ENCODE measurements around the gene CFAP45.

Gene CFAP45

DNA sequence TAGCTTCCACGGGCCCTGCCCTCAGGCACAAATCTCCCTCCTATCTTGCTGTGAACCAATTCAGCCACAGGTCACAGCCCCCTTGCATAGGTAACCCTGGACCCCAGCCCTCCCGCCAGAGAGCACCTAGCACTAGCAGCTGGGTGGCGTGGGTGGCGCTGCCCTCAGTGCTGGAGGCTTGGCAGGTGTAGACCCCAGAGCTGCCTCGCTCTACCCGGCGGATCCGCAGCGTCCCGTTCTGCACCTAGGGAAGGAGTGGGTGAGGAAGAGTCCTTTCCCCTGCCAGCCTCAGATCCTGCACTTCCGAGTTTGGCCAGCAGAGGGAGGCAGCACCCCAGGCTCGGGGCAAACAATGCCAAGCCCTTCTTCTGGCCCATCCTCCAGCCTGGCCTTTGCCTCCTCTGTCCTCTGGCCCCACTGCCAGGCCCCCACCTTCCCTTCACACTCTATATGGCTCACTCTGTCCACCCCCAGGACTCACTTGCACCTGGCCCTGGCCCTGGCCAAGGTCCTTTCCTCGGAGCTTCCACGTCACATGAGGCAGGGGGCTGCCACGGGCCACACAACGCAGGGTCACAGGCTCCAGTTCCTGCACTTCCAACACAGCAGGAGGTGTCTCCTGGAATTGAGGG lies 36.4 kb upstream of the CFAP45 start:
- peak; percentile 45 for DNase-seq

DNA sequence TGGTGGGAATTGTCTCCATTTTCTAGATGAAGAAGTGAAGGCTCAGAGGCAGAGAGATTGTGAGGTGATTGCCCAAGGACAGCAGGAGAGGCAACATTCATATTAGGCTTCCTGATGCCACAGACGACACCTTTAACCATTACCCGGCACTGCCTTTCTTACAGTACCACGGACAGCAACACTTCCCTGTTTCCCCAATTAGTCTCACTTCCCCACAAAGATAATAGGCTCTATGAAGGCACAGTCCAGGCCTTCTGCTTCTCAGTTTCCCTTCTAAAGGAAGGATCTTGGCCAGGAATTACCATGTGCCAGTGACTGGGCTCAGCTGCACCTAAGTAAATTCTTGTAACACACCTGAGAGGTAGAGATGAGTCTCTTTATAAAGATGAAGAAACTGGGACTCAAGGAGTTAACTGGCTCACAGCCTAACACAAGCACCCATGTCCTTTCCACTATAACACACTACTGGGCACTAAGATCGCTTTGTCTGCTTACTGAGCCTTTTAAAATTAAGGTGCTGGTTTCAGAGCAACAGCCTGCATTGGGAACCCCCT lies 35.8 kb upstream of the CFAP45 start:
- no peak for DNase-seq

DNA sequence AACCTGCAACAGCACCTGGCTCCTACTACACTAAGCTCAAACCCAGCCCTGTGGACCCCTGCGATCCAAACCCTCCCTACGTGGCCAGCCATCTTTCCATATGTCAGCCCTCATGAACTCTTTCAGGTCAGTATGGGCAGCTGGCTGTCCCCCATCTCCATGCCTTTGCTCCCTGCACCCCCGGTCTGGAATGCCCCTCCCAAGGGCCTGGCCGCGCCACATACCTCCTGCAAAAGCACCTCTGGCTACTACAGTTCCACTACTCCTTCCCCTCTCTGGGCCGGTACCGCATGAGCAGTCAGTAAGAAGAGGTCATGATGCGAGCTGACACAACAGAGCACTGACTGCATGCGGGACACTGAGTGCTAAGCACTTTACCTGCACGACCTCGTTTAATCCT lies 35.3 kb upstream of the CFAP45 start:
- no peak for DNase-seq

DNA sequence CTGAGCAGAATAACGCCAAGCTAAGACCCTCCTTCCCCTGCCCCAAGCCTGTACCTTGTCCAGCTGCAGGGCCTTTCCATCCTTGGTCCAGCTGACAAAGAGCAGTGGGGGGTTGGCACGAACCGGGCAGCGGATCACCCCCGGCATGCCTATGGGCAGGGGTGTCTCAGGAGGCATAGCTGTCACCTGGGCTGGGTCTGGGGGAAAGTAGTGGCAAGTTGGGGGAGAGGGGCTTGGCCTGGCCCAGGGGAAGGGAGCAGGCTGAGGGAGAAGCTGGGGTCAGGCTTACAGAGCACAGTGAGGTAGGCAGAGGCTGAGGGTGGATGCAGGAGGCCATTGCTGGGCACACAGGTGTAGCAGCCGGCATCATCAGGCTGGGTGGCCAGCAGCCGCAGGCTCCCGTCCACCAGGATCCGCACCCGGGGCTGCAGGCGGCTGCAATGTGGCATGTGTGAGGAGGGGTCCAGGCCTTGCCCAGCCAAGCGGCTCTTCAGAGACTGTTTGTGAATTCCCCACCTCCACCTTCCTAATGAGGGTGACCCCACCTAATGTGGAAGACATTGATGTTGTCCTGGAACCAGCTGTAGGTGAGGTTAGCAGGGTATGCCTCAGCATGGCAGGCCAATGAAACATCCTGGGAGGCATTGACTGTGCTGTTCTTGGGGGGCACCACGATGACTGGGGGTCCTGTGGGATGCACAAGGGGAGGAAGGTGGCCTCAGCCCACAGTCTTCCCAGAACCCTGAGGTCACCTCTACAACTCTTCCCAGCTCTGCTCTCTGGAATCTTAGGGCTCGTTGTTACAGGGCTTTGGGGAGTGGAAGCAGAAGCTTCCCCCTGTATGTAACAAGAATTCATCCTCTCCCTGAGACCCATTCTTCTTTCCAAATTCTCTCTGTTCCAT lies 34.4 kb upstream of the CFAP45 start:
- no peak for DNase-seq

DNA sequence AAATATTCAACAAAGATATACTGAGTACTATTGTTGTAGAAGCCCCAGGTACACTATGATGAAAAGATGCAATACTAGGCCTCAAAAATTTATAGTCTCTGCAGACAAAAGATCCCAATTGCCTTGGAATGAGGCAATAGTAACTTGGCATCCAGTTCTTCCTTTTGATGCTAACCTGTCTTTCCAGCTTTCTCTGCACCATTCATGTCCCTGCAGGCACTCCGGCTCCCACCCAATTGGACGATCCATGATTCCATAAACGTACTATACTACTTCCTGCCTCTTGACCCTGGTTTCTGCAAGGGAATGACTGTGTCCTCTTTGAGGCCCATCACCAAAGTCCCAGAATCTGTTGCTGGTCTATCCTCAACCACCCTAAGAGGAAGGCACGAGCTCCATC lies 33.4 kb upstream of the CFAP45 start:
- no peak for DNase-seq

DNA sequence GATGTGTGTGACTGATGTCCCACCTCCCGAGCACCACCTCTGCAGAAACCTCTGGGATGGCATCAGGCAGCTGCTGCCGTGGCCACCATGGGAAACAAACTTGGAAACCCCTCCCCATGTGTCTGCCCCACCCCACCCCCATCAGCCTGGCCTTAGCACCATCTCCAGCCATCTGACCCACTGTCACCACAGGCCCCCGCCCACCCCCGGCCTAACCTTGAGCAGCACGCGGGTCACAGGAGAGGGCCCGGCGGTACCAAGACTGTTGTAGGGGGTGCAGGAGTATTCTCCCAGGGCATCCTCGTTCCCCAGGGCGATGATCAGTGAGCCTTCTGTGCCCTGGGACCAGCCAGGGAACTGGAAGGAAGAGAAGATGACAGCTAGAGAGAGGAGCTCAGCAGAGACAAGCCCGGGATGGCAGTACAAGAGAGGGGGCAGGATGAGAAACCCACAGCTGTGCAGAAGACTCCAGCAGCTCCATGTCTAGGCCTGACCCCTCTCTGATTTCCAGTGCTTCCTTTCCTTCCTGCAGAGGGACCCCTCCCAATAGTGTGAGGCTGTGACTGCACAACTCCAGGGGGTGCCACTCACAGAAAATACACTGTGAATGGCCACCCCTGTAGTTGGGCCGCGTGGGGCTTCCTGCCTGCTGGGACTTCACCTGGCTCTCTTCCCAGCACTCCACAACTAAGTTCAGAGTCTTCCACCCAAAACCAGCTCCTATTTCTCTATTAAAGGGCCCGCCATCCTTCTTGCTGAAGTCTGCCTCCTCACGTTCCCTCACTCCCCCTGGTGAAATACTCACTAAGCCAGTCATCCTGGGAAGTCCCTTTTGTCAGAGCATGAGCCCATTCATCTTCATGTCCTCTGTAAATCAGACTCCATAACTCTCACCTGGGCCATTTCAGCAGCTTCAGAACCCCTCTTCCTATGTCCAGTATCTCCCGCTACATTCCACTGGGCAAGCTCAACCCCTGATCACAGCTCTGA lies 32.6 kb upstream of the CFAP45 start:
- DNase-seq, result no peak

DNA sequence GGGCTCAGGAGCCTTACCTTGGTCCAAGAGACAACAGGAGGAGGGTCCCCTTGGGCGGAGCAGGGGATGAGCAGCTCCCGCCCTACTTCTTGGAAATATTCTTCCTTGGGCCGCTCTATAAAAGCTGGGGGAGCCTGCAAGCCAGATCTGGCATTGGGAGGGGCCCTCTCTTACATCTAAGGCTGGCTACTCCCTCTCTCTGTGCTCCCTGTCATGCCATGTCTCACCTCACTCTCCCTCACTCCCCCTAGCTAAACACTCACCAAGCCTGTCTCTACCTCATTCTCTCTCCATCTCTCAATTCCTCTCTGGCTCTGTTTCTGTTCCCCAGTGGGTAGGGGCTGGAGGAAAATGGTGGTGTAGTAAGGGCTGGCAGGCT lies 31.8 kb upstream of the CFAP45 start:
- DNase-seq, result no peak

DNA sequence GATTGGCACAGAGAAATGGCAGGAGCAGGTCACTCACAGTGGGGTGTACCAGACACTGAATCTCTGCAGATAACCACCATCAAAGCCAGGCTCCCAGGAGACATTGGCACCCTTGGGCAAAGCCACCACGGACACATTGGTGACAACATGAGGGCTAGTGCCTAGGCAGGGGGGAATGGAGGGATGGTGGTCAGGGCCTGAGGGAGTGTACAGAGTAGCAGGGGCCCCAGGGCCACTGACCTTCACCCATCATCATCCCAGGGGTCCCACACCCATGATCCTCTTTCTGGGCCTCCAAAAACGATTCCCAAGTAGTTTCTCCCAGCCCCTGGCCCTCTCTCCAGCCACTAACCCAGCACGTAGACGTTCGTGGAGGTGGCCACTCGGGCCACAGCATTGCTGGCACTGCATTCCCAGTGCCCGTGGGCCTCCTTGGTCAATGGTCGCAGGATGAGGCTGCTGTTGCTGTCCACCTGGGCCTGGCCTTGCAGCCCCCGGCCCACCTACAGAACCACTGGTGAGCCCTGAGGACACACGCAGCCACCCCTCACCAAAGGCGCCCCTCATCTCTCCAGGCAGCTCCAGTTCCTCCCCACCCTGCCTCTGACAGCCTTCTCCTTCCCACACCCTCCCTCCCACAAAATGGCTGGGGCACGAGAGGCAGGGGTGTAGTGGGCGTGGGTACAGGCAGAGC lies 31.3 kb upstream of the CFAP45 start:
- DNase-seq, result no peak

DNA sequence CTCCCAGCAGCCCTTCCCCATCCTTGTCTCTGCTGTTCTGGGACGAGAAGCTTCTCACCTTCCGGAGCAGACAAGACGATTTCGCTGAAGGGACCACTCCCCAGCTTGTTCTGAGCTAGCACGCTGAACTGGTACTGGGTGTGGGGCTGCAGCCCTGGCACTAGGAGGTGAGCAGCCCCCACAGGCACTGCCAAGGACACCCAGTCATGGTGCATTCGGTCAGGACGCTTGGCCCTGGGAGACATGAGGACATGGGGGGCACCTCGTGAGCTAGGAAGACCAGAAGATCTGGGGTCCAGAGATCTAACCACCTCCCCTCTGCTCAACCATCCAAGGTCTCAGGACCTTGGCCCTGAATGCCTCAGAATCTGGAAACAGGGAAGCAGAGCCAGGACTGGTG lies 30.7 kb upstream of the CFAP45 start:
- DNase-seq, result no peak

DNA sequence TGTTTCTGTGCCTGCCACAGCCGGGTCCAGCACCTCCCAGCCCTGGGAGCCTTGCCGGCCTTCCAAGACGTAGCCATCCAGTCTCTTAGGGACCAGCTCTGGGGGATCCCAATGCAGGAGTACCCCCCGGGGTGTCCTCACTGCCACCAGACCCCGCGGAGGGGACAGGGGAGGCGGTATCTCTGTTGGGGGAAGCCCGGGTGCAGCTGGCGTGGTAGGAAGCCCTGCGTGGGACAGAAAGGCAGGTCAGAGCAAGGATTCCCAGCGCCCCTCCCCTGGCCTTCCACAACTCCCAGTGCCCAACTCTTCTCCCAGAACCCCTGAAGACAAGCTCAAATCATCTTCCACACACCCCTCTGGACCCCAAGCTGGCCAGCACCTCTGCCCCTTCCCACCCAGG lies 30.3 kb upstream of the CFAP45 start:
- DNase-seq, result no peak

DNA sequence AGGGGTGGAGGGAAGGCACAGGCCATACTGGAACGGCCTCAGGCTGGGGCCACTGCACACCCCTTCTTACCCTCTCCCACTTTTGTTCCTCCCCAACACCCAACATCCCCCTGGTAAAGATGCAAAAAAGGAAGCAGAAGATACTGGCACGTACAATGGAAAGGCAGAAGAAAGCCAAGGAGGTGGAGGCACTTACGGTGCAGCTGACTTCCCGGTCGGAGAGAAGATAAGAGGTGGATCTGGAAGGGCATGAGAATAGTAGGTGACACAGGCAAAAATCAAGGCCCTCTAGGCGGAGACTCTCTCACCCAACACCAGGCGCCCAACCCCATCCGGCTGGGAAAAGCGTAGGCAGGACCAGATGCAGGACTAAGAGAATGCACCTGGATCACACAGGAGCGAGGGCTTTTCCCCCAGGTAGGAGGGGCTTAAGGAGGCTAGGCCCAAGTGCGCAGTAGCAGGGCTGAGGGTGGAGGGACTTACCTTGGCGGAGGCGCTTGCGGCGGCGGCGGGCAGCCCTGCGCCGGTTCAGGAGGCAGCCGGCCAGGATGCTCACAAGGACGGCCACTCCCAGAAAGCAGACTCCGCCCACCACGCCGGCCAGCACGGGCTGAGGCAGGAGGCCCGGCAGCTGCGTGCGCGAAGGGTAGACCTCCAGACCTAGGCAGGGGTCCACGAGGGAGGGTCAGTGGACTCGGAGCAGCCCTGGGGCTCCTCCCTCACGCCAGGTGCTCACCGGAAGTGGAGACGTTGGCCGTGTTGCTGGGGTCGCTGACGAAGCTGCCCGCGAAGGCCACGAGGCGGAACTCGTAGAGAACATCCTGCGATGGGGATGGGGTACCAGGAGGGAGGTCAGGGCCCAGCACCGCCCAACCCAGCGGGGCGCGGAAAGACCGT lies 29.4 kb upstream of the CFAP45 start:
- DNase-seq, result no peak

DNA sequence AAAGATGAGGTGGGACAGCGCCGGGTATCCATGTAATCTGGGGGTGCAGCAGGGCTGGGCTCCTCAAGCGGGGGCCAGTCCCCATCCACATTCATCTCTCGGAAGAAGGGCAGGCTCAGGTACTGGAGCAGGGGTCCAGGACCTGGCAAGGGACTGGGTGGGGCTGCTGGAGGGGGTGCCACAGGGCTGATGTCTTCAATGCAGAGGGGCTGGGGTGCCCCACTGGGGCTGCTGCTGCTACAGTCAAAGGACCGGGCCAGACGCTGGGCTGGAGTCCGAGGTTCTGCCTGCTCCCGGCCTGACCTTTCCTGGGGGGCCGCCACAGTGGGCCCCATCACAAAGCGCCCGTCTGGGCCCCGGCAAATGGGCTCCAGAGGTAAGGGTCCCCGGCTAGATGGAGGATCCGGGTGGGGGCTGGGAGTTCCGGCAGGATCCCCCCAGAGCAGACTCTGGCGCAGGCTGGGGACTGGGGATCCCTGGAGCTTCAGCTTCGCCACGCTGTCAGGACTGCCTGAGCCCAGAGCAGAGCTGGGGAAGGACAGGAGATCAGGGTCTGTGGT lies 28.6 kb upstream of the CFAP45 start:
- DNase-seq, result no peak

DNA sequence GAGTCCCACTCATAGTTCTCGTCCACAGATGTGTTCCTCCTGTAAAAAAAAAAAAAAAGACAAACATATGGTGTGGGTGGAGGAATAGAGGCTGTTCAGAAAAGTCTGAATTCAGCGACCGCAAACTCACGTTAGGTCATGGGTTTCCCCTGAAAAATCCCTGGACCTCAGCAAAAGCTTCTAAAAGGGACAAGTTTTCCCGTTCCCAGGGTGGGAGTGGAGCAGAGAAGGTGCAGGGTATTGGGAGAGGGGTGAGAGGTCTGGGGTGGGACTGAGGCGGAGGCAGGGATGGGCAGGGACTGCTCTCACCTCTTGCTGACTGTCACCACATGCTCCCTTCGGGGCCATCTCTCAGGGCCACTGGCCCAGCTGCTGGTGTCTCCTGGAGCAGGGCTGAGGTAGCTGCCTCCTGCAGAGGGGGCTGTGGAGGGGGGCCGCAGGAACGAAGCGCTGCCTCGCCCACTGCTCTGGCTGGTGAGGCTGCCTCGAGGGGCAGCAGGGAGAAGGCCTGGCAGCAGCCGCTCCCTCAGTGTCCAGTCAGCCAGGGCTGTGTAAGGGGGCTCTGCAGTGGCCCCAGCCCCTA lies 28.0 kb upstream of the CFAP45 start:
- no peak for DNase-seq

DNA sequence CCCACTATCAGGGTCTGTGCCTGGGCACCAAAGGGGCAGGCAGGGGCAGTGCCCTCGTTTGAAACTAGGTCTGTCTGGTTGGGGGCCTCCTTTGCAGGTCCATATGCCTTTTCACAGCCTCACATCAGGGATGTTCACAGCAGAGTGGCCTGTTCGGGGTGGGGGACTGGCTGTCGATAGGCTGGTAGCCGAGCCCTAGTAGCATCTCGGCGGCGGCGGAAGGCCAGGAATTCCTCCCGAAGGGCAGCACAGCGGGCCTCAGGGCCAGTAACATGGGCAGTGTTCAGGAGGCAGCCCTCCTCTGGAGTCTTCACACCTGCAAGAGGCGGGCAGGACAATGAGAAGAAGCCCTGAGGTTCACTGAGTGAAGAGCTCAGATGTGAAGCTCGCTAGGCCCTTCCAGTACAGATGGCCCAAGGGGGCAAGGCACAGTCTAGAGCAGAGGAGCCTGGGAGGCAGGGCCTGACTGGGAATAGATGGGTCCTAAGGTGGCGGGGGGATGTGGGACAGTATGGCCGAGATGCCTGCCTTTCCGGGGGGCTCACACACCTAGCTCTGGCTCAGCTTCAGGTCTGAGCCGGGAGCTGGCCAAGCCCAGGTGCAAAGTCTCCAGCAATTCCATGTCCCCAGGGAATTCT lies 27.4 kb upstream of the CFAP45 start:
- no peak for DNase-seq

DNA sequence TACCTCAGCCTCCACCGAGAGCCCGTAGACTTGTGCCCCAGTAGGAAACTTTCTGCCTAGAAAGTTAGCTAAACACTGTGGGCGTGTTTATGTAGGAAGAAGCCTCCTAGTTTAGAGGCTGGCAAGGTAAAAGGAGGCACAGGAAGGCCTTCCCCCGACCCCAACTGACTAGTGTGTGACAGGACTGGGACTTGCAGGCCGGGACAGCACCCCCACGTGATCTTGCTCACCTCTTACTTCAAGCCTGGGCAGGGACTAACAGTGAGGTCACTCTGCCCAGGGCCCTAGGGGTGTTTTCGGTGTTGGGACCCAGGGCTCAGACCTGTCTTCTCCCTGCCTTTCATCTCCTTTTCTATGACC lies 25.7 kb upstream of the CFAP45 start:
- DNase-seq, result no peak

DNA sequence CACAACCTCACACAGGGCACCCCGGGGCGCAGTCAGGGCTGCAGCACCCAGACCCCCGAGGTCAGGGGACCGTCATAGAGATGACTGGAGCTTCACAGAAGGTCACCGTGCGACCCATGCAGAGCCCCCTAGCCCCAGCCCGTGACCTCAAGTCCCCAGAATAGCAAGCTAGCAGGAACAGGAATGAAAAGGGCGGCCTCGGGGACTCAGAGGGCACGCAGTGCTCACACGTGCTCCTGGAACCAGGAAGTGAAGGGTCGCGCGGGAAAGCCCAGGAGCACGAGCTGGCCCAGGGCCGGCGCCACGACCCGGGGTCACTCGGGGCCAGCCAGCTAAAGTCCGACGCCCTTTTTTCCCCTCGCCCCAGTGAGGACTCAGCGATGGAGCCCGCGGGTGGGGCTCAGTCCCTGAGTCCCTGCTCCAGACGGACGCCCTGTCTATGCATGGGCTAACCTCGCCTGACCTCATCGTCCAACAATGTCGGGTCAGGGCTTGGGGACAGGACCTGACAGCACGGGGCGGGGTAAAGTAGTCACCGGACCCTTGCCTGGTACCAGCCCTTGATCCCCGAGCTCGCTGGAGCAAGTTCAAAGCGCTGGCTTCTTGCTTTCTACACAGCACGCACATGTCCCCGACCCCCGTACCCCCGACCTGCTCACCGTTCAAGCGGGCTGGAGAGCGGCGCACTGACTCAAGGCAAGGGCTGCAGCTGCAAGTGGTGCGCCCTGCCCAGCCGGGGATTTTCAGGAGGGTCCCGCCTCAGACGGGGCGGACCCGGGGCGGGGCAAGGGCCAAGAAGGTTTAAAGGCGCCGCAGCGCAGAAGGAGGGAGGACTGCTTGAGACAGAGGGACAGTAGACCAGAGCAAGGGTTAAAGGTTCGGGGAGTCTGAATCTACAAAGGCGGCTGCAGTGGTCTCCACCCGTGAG lies 25.1 kb upstream of the CFAP45 start, which contains the start of gene TAGLN2:
TSS of gene TAGLN2 (minus strand) at position 717 of the 928 bp plus-strand sequence. CDS start 4,998 bp downstream, outside the sequence.
- DNase-seq, result peak; percentile 56

DNA sequence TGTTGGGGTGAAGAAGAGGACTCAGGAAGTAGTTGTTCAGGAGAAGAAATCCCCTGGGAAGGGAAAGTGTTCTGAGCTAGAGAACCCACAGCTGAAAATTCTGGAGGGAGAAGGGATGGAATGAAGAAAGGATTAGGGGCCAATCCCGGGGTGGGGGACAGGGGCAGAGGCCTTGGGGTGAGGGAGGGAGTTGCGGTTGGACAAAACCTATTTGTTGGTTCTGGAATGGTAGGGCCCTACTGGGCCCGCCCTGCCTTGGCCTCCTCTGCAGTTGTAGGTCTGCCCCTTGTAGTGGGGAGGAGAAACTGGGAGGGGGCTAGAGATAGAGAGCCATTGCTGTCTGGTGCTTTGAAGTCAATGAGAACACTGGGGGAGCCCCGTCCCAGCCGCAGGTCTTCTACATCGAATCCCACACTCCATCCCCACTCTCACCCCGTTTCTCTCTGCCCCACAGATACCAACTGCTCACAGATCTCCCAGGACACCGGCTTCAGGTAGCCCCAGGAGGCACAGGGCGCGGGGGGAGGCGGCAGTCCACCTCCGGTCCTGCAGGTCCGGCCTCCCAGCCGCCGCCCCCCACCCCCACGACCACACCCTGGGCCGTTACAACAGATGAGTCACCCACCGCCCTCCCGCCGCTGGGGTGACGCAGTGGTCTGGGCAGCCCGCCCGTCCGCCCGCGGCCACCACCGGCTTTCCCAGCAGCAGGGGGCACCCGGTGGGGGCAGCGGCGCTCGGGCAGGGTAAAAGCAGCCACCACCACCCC lies 24.2 kb upstream of the CFAP45 start:
- no peak for DNase-seq

Measured in NCI-H2107 (cell line).